GM19351 (cell line): ENCODE measurements around the gene SLC41A2.
"Not testable (repeated sequence)": the region's sequence is repeated elsewhere in the genome, so short reads cannot be mapped to it uniquely, and the experiment has no call there.

Experiments used
- ATAC-seq: cut with Tn5 transposase; IDR thresholded peaks from one replicate; pipeline ENCODE4 v1.9.1; 2021; ENCODE audit warnings: mild to moderate bottlenecking, moderate library complexity; ENCODE audit not compliant: unreplicated experiment

The SLC41A2 gene, protein sequence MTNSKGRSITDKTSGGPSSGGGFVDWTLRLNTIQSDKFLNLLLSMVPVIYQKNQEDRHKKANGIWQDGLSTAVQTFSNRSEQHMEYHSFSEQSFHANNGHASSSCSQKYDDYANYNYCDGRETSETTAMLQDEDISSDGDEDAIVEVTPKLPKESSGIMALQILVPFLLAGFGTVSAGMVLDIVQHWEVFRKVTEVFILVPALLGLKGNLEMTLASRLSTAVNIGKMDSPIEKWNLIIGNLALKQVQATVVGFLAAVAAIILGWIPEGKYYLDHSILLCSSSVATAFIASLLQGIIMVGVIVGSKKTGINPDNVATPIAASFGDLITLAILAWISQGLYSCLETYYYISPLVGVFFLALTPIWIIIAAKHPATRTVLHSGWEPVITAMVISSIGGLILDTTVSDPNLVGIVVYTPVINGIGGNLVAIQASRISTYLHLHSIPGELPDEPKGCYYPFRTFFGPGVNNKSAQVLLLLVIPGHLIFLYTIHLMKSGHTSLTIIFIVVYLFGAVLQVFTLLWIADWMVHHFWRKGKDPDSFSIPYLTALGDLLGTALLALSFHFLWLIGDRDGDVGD

GRCh38 chr12:104958001-104958804 lies at the start of gene SLC41A2:
SLC41A2 (minus strand) TSS chr12:104958290; CDS start chr12:104928527, 29,763 bp downstream.
- peak; percentile 72 for ATAC-seq

DNA sequence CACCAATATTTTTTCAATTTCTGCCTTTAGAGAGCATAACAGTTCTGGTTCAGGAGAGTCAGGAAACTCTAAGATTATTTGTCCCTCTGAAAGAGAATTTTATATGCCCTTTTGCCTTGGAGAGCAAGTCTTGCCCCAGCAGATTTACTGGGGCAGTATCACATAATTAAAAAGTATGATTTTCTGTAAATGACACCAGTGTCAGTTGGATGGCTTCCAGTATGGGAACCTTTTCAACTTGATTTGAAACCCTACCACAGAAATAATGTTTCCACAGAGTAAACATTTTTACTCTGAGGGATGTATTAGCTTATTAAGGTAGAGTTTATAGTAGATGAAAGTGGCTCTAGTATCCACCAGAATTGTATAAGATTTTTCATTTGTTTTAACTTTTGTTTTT lies 43.4 kb upstream of the SLC41A2 start:
- no peak for ATAC-seq

DNA sequence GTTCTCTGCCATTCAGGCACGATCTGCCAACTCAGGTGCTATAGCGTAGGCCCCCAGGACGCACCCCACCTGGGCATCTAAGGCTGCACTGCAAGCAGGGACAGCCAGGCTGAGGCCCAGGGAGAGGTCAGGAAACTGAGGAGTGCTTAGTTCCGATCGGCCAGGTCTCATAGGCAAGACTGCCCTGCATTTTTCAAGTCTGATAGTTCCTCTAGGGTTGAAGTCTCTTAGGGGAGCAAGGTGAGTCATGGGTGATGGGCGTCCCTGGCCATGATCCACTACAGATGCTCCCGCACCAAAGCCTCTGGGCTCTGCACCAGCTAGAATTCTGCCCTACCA lies 41.2 kb upstream of the SLC41A2 start:
- ATAC-seq = no peak

DNA sequence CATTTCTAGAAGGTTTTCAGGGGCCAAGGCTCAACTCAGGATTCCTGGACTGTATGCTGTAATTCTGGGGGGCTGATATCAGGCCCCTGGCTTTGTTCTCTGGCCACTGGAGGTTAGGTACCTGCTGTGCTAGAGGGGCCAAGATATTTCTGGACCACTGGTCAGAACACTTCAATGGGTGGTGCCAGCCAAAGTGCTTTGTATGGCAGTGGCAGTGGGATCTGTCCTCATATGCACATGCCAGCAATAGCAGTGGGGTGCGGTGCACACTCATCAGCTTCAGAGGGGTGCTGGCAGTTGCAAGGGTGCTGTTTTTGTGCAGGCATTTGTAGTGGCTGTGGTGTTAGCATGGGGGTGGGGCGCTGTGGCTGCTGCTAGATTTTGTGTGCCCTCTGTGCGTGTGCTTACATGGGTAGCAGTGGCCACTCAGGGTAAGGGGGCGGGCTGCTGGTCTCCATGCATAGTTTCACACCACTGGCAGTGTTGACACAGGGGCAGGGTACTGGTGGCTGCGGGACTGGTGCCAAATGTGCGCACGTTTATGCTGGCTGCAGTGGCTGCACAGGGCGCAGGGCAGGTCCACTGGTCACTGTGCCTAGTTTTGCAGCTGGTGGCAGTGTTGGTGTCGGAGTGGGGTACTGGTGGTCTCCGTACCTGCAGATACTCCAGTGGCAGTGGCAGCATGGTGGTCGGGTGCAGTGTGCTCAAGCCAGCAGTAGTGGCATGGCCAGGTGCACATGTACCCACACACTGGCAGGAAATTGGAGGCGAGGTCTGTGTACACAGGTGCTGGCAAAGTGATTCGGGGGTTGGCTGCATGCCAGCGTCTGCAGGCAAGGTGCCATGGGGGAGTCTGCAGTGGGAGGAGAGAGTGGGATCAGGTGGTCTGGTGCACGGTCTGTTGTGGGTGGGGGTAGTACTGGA lies 40.6 kb upstream of the SLC41A2 start:
- no peak for ATAC-seq

- no peak for ATAC-seq
Measured at GRCh38 chr12:104997541-104997940, 39.5 kb upstream of the SLC41A2 start.

- ATAC-seq = no peak
Measured at GRCh38 chr12:104994336-104994735, 36.2 kb upstream of the SLC41A2 start.

DNA sequence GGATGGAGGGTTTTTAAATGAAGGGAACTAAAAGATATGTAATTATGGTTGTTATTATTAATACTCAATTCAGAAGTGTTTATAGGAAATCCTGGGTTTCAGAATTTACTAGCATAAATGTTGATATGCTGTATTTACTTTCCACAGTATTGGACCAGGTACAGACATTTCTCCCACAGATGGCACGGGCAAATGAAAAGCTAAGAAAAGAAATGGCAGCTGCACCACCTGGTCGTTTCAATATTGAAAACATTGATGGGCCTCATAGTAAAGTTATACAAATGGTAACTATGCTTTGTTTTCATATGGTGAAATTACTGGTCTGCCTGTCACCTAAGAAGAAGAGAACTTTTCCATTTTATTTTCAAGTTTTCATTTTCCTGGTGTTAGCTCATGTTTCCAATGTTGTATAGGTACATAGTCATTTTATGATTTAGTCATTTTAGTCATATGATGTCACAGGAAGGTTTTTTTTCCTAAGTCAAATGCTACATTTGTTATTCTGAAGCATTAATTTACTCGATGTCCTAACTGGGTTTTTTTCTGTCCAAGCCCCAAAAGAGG lies 33.6 kb upstream of the SLC41A2 start:
- ATAC-seq = no peak

- ATAC-seq = no peak
Measured at GRCh38 chr12:104990950-104991349, 32.9 kb upstream of the SLC41A2 start.

DNA sequence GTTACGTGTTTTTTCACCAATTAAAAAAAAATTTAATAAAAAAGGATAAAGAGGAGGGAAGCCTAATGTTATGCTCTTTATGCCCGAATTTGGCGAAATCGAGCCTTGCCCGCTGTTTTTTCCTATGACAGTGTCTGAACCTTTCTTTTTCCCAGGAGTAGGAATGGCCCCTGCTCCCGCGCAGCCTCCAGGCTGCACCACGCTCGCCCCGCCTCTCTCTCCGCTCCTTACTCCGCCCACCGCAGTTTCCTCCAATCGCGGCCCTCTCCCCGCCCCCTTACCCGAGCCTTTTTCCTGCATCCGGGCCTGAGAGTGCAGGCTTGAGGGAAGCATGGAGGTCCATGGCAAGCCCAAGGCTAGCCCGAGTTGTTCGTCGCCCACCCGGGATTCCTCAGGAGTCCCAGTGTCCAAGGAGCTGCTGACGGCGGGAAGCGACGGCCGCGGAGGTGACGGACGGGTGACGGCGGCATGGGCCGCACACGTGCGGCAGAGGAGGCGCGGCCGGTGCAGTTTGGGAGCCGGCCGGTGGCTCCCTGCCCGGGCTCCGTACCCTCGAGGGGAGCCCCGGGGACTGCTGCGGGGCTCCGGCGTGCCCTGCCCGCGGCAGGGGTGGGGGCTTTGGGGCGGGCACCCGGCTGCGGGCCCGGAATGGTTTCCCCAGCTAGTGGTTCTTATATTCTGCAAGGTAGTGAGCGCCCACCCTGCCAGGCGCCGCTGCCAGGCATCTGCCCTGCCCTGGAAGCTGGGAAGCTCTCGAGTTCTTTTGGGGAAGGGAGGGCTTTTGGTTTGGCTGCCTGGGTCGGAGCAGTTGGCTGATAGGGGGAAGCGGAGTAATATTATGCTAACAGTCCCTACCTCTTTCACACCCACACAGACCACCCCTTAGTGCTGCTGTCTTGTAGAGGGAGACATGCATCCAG lies 28.2 kb upstream of the SLC41A2 start, which contains the start of gene NOPCHAP1:
Gene NOPCHAP1, plus strand, starts transcription at position 295 of the 920 bp plus-strand sequence. Its CDS starts 37 bp downstream, at position 332.
- peak; percentile 97 for ATAC-seq

- no peak for ATAC-seq
Measured at GRCh38 chr12:104985206-104985605, 27.1 kb upstream of the SLC41A2 start.

DNA sequence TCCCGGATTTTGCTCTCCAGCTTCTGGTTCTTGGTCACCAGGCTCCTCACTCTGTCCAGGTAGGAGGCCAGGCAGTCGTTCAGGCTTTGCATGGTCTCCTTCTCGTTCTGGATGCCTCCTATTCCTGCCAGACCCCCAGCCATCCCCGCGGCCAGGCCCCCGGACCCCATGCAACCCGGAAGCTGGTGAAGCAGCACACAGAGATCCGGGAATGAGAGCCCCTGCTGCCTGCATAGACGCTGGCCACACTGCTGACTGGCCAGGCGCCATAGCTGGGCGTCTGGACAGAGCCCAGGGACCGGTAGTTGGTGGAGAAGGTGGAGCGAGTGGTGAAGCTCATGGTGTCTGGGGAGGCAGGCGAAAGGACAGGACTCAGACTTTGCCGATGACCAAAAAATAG lies 19.6 kb upstream of the SLC41A2 start:
- not testable (repeated sequence) for ATAC-seq

- ATAC-seq = no peak
Measured at GRCh38 chr12:104976703-104977102, 18.6 kb upstream of the SLC41A2 start.

- no peak for ATAC-seq
Measured at GRCh38 chr12:104975587-104976343, 17.7 kb upstream of the SLC41A2 start.

DNA sequence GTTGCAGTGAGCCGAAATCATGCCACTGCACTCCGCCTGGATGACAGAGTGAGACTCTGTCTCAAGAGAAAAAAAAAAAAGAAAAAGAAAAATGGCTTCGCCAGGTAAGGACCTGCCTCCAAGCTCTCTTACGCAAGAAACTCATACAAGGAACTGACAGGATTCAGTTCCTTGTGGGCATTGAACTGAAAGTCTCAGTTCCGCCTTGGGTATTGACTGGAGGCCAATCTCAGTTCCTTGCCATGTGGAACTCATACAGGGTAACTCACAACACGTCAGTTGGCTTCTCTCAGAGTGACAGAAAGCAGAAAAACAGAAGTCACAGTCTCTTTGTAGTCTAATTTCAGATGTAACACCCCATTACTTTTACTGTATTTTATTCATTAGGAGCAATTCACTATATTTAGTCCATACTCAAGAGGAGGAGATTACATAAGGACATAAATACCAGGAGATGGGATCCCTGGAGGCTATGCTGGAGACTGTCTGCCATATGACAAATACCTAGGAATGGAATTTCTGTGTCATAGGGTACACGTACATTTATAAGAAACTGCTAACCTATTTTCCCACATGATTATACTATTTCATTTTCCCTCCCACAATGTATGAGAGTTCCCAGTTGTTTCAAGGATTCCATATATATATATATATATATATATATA lies 16.7 kb upstream of the SLC41A2 start:
- peak; percentile 96 for ATAC-seq

DNA sequence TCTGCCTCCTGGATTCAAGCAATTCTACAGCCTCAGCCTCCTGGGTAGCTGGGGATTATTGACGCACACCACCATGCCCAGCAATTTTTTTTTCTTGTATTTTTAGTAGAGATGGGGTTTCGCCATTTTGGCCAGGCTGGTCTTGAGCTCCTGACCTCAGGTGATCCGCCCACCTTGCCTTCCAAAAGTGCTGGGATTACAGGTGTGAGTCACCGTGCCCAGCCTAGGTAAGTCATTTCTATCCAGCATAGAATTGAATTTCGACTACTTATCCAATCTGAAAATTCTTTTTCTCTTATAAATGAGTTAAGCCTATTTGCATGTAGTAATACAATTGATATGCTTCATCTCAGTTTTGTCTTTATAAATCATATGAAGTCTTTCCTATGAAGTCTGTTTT lies 15.2 kb upstream of the SLC41A2 start:
- no peak for ATAC-seq

- ATAC-seq = no peak
Measured at GRCh38 chr12:104971306-104971705, 13.2 kb upstream of the SLC41A2 start.

GRCh38 chr12:104969343-104969742 lies 11.3 kb upstream of the SLC41A2 start:
- no peak for ATAC-seq

GRCh38 chr12:104966677-104967076 lies 8.6 kb upstream of the SLC41A2 start:
- ATAC-seq = peak; percentile 96
